Measurements from ENCODE around the gene SGPP2.

Gene SGPP2

DNA sequence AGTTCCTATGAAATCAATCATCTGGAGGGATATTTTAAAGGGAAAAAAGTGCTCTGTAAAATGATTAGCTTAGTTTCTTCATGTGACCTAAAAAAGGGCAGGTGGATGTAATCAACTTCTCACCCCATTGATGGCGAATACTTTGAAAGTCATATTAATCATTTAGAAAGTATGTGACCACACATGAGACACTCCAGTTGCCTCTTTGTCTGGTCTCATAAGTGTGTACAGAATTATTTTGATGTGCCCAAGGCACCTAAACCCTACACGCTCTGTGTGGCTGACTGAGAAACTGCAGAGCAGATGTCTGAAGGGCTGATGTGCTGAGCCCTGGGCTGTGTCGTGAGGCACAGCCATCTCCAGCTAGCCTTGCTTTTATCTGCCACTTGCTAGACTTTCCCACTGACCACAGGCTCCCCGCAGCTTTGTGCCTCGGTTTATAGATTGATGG, 26.9 kb downstream of the SGPP2 start:
- DNase-seq: no peak
- in situ Hi-C loops (cut with HindIII; ENCODE audit: low pct_ligation_motif_present, low pct_unique_long_range_greater_than_20kb, low sequenced_read_pairs): no loop called here

DNA sequence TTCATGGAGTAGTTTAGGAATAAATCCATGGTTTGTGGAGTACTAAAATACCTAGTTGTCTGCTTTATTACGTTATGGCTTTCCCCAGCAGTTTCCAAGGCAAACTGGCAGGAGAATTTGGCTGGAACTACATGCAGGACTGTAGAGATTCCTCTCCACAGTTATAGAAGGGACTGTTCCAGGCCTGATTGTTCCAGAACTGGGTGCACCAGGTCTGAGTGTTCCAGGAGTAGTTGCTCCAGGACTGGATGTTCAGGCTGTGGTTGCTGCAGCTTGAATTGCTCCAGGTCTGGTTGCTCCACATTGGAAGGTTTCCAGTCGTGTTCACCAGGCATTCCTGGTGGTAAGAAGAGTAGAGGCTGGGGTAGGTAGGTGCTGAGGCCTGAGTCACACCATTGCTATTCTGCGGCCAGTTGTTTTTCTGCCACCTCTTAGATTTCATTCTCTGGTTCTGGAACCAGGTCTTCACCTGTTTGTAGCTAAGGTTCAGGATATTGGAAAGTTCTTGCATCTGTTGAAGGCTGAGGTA, 28.1 kb downstream of the SGPP2 start:
- no peak for DNase-seq
- in situ Hi-C loops (cut with HindIII; ENCODE audit: low pct_ligation_motif_present, low pct_unique_long_range_greater_than_20kb, low sequenced_read_pairs): no loop called here

DNA sequence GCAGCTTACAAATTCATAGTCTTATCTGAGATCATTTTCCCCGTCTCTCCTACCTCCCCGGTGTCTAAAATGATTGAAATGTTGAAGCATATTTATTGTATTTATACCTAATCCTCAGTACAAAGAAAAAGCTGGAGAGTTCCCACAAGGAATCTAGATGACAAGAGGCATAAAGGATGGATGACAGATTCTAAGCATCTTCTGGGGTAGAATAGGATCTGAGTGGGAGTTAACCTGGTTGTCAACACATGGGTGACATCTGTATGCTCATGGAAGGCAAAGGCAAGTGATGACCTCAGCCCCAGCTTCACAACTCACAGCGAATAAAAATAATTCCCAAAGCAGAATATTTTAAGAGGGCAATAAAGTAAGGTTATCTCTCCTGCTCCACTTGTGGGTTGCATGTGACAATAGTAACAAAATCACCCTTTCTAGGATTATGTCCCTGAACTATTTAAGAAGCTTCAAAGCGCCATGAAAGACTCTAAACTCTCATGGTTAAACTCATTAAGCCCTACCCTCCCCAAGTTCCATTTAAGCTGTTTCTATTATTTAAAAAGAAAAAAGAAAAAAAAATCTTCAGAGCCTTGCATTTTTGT, 32.2 kb downstream of the SGPP2 start:
- DNase-seq: no peak
- in situ Hi-C loops (cut with HindIII; ENCODE audit: low pct_ligation_motif_present, low pct_unique_long_range_greater_than_20kb, low sequenced_read_pairs): no loop called here

DNA sequence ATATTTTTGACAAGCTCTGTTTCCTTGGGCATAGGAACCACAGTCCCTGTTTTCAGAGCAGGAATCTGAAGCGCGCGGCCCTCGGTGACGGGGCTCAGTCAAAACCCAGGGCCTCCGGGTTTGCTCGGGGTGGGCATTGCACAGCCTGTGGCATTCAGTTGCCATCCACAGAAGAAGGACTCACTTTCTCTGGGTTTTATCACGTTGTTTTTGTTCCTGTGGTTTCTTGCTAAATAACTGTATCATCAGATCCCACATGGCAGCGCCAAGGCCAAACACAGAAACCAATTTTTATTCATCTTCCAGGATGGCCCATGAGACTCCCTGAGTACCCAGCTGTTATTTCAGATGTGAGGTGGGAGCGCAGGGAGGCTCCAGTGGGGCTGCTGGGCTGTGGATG, 35.6 kb downstream of the SGPP2 start:
- in situ Hi-C loops (cut with HindIII; ENCODE audit: low pct_ligation_motif_present, low pct_unique_long_range_greater_than_20kb, low sequenced_read_pairs): no loop called here
- DNase-seq: no peak

DNA sequence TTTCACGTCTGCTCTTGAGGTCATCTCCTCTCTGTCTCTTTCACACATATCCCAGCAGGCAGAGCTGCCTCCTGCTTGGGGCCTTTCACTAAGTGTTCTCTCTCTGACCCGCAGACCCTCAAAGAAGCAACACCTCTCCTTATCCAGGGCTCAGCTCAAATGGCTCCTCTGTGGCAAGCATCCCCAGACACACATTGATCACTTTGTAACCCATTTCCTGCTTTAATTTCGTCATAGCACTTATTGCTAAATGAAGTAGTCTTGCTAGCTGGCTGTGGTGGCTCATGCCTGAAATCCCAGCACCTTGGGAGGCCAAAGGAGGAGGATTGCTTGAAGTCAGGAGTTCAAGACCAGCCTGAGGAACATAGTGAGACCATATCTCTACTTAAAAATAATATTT, 41.4 kb downstream of the SGPP2 start:
- in situ Hi-C loops (cut with HindIII; ENCODE audit: low pct_ligation_motif_present, low pct_unique_long_range_greater_than_20kb, low sequenced_read_pairs): no loop called here
- DNase-seq: no peak

DNA sequence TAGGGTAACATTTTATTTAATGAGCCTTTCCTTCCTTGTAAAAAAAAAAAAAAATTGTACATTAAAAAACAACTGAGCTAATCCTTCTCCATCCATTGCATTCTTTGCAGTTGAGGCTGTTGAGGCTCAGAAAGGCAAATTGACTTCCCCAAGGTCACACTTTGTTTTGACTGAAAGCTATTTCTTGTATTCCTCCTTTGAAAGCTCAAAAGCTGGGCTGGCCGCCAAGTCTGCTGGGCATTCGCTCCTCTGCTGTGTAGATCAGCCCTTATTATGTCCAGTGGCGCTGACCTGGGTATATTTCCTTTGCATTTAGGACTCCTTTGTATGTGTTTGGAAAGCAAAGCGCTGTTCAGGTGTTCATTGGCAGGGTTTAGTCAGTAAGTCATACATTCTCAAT, 44.0 kb downstream of the SGPP2 start:
- DNase-seq: no peak
- in situ Hi-C loops (cut with HindIII; ENCODE audit: low pct_ligation_motif_present, low pct_unique_long_range_greater_than_20kb, low sequenced_read_pairs): no loop called here

DNA sequence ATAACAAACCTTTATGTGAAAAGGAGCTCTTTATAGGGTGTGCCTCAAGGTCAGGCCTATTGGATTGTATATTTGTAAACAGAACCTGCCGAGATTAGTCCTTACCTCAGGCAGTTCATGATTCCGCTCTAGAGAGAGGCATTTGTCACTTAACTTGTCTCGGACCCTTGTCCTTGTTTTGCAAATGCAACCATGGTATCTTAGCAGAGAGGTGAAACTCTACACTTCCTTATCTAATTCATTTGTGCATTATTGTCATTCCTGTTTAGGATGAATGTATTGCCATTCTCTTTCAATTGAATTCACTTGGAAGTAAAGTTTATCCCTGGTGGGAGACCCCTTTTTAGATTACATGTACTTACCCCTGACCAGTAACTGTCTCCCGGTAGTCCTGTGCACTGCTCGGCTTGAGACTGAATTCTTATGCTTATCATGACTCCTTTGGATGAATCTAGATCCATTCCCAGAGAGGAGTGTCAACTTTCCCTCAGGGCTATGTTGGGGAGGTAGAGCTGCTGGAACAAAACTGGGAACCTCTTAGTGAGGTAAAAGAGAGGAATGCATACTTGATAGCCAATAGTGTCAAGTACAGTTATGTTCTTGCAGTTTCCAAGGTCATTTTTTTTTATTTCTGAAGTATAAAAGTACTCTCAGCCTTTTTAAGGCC, 46.6 kb downstream of the SGPP2 start:
- DNase-seq: no peak
- in situ Hi-C loops (cut with HindIII; ENCODE audit: low pct_ligation_motif_present, low pct_unique_long_range_greater_than_20kb, low sequenced_read_pairs): no loop called here

DNA sequence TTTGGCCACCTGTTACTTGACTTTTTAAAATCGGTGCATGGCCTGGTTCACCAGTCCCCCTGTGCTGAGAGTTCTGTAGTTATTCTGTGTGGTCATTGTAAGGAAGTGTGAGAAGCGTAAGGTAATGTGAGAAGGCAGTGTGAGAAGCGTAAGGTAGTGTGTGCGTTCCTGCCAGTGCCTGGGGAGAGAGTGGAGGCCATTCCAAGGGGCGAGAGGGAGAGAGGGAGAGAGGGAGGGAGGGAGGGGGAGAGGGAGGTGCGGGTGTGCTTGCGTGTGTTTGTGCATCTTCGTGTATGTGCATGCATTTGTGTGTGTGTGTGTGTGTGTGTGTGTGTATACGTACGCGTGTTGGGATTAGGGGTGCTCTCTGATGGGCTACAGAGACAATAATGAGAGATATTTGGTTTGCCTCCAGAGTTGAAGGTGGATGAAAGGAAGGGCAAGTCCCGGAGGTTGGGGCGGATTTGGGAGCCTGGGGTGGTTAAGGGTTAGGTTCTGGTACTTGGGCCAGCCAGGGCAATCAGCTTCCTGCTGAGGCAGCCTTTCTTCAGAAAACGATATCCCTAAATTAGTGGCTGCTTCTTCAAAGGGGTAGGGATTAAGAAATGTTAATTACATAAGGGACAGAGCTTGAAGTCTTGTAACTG, 53.7 kb downstream of the SGPP2 start:
- DNase-seq: no peak
- in situ Hi-C loops (cut with HindIII; ENCODE audit: low pct_ligation_motif_present, low pct_unique_long_range_greater_than_20kb, low sequenced_read_pairs): no loop called here

DNA sequence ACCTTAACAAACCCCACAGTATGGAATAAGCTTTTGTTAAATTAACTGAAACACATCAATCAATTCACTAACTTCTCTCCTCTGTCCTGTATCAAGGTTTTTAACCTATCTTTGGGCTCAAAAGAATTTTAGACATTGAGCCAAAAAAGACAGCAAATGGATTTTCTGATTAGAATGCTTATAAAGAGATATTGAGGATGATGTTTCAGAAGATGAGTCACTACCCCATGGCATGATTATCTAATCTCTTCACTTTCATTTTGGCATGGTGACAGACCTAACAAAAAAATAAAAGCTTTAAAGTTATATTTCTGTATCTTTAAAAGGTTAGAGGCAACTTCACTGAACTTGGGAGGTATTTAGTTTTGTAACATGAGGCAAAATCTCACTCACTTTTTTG, 55.5 kb downstream of the SGPP2 start:
- in situ Hi-C loops (cut with HindIII; ENCODE audit: low pct_ligation_motif_present, low pct_unique_long_range_greater_than_20kb, low sequenced_read_pairs): no loop called here
- no peak for DNase-seq

DNA sequence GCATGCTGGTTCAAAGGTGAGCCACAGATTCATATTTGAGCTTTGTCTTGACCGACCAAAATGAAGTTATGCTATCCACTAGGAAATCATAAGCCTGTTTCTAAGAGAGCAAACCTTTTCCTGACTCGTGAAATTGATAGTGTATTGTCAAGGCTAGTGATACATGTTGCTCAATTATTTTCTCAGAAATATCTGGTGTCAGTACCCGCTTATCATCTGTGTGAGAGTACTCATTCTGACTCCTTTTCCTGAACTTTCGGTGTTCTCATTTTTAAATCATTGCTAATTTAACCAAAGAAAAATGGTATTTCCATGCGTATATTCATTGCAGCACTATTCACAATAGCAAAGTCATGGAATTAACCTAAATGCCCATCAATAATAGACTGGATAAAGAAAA, 56.2 kb downstream of the SGPP2 start:
- in situ Hi-C loops (cut with HindIII; ENCODE audit: low pct_ligation_motif_present, low pct_unique_long_range_greater_than_20kb, low sequenced_read_pairs): no loop called here
- no peak for DNase-seq

DNA sequence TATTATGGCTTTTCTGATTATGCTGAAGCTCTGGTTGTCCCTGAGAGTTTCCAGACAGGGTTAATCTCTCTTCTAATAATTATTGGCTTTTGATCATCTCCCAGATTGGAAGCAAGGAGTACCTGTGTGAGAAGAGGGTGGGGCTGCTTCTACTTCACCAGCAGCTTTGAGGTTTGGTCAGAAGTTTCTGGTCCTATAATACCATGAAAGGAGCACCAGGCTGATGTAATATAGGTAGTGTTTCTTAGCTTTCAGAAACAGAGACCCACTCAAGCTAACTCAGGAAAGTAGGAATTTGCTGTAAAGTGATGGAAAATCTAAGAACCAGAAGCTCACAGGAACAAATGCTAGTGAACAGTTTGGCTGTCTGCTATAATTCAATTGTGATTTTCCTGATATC, 57.6 kb downstream of the SGPP2 start:
- no peak for DNase-seq
- in situ Hi-C loops (cut with HindIII; ENCODE audit: low pct_ligation_motif_present, low pct_unique_long_range_greater_than_20kb, low sequenced_read_pairs): no loop called here

DNA sequence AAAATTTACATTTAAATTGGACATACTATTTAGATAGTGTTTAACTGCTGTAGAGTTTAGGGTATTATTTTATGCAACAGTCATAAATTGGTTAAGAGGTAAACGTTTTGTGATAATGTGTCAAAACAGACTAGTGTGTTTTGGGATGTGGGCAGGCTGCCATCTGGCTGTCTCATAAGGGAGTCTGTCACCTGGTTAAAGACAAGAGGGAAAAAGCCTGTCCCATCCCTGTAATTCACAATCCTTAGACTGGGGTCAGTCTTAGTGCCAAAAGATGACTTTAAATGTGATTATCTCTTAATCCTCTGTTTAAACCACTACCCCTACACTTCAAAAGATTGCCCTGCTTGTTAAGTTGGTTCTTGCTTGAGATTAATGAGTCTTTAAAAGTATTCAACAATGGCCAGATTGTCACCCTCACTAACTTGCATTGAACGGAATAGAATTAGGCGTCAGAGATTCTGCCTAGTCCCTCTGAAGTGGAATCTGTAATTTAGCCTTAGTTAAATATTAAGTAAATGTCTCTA, 59.2 kb downstream of the SGPP2 start:
- DNase-seq: no peak
- in situ Hi-C loops (cut with HindIII; ENCODE audit: low pct_ligation_motif_present, low pct_unique_long_range_greater_than_20kb, low sequenced_read_pairs): no loop called here

DNA sequence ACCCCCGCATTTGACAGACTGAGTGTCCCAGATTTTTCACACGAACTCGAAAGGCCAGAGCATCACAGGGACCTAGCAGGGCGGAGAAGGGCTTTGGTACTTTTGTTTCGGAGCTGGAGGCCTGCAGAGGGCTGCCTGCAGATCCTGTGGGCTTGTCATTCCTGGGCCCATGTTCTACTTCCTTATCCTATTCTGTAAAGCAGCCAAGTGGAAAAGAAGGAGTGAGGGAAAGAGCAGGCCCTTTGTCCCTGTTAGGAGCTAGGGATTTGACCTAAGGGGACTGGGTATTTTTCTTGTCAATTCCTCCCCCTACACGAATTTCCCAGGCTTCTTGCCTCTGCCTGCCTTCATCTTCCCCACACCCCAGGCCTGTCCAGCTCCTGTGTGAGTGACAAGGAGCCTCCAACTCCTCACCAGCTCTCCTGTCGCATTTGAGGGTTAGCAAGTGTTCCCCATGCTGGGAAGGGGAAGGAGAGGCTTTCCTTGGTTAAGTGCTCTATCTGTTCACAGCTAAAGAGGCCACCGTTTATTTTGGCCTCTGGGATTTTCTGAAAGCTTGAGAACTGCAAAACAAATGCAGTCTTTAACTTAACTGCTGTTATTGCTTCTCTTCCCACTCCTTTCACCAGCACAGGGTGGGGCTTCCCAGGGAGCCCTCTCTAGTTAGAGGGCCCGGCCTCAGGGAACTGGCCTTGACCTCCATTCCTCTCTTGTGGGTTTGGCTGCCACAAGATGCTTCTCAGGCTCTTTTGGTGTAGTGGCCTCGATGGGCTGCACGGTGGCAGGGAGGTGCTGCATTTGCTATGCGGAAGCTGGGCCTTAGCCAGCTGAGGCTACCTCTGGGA, 61.2 kb downstream of the SGPP2 start:
- in situ Hi-C loops (cut with HindIII; ENCODE audit: low pct_ligation_motif_present, low pct_unique_long_range_greater_than_20kb, low sequenced_read_pairs): no loop called here
- DNase-seq: no peak

DNA sequence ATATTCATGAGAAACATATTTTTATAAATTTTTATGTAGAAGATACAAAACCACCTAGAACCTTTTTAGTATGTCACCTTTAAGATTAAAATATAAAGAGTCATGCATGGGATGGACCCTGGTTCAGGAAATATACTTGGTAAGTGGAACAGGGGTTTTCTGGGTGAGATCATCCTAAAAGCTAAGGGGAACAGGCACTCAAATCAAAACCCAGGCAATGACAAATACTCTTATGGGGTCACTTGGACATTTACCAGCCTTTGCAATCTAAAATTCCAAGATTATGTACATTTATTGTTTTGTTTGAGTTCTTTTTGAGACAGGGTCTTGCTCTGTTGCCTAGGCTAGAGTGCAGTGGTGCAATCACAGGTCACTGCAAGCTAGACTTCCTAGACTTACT, 65.8 kb downstream of the SGPP2 start:
- in situ Hi-C loops (cut with HindIII; ENCODE audit: low pct_ligation_motif_present, low pct_unique_long_range_greater_than_20kb, low sequenced_read_pairs): no loop called here
- DNase-seq: no peak

DNA sequence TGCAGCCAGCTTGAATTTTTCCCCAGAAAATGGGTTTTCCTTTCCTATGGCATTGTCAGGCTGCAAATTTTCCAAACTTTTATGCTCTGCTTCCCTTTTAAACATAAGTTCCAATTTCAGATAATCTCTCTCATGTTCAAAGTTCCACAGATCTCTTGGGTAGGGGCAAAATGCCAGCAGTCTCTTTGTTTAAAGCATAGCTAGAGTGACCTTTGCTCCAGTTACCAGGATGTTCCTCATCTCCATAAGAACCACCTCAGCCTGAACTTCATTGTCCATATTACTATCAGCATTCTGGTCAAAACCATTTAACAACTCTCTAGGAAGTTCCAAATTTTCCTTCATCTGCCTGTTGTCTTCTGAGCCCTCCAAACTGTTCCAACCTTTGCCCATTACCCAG, 68.3 kb downstream of the SGPP2 start:
- DNase-seq: no peak
- in situ Hi-C loops (cut with HindIII; ENCODE audit: low pct_ligation_motif_present, low pct_unique_long_range_greater_than_20kb, low sequenced_read_pairs): no loop called here

DNA sequence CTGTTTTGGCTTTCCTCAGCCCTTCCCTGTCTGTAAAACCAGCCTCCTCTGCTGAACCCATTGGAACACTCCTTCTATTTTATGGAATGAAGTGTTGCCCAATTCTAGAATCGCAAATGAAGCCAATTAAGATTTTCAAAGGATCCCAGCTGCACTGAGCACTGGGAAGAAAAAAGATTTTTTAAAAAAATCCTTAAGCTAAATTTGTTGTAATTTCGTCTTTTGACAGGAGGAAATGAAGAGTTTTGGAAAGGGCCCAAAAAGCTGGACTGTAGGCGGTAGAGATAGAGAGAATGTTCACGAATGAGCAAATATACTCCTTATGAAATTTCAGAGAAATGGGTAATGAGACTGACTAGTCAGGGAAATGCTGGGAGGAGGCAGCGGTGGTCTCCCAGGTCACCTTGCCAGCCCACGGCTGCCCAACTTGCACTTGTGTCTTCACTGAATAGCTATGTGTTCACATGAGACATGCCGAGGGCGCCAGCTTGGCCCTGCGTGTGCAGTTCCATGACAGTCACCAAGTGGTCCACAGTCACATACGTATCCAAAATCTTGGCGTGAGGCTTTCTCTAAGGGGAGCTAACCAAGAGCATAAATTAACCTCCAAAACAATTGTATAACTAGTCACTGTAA, 69.9 kb downstream of the SGPP2 start:
- DNase-seq: no peak
- in situ Hi-C loops (cut with HindIII; ENCODE audit: low pct_ligation_motif_present, low pct_unique_long_range_greater_than_20kb, low sequenced_read_pairs): no loop called here

DNA sequence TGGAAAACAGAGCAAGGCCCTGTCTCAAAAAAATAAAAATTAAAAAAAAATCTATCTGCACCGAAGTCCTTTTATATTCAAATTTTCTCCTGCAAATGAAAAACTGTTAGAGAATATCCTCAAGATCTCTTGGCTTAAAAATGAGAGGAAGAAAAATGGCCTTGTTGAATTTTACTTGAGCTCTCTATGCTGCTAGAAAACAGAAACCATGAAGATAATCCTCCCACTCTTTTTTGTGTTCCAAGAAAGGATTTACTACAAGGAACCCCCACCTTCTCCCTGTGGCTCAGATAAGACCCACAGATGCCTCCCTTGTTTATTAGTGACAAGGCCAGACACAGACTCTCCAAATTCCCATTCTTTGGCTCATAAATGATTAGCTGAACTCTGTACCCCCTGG, 71.0 kb downstream of the SGPP2 start:
- in situ Hi-C loops (cut with HindIII; ENCODE audit: low pct_ligation_motif_present, low pct_unique_long_range_greater_than_20kb, low sequenced_read_pairs): no loop called here
- no peak for DNase-seq

DNA sequence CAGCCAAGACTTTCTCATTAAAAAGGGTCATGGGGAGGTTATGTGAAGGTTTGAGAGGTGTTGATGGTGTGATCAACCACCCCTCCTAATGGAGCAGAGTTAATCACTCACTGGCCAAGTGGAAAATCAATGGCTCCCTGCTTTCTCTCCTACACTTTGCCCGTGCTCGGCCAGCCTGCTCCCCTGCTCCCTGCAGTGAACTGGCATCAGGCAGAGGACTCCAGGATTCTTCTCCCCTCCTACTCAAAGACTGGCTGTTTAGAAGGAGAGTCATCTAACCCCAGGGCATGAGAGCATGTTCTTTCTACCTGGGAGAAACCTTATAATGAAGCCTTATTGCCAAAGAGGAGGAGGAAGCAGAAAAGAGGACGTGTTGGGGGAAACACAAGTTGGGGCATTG, 74.9 kb downstream of the SGPP2 start:
- DNase-seq: no peak

More for the DNA sequence above, 74.9 kb downstream of the SGPP2 start:
- in situ Hi-C loops (cut with HindIII; ENCODE audit: low pct_ligation_motif_present, low pct_unique_long_range_greater_than_20kb, low sequenced_read_pairs): no loop called here
